Measurements from ENCODE around the gene ANP32B. TPM values are rescaled to one million over a fixed set of nuclear protein-coding genes. Genes with fewer than 3 reads are reported as not detected.
"Not testable (repeated sequence)": the region's sequence is repeated elsewhere in the genome, so short reads cannot be mapped to it uniquely, and the experiment has no call there.

Gene ANP32B
- total RNA-seq, 1 donor from 2014 or later = 7.1 TPM

DNA sequence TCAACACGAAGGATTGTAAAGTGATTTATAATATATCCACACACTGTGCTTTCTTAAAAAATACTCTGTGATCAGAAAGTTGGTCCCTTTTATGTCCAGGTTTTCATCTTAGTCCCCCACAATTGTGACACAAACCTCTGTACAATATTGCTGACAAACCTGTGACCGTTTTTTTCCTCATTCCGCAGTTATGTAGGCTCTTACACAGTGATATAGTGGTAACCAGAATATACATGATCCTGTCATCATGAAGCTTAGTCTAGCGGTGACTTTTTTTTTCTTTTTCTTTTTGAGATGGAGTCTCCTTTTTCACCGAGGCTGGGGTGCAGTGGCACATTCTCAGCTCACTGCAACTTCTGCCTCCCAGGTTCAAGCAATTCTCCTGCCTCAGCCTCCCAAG, 8.7 kb downstream of the ANP32B start:
- DNase-seq (ENCODE audit: low read depth) = no peak

DNA sequence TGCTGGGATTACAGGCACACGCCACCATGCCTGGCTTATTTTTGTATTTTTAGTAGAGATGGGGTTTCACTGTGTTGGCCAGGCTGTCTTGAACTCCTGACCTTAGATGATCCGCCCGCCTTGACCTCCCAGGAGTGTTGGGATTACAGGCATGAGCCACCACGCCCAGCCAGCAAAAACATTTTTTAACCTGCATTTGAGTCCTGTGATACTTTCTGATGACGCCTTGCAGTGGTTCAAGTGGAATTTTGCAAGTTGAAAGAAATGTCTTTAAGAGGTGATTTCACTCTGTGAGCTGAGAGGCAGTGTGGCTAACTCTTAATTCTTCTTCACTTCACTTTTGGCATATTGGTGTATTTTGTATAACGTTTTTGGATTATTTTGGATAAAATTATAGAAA, 9.1 kb downstream of the ANP32B start:
- DNase-seq (ENCODE audit: low read depth) = no peak

DNA sequence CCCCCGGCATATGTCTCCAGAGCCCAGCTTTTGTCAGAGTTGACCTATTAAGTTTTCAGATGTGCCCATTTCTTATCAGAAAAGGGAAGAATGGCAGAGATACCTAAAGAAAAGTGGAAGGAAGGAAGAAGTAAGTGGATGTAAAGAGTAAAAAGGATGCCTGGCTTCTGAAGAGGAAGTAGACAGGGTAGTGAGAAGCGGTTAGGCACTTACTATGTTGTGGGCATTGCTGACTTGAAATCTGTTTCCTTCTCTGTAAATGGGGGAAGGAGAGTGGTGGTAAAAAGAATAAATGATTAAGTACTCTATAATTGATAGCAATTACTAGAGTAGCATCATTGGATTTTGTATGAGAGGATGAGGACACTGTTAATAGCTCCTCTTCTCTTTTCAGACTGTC, 9.9 kb downstream of the ANP32B start:
- no peak for DNase-seq (ENCODE audit: low read depth)

DNA sequence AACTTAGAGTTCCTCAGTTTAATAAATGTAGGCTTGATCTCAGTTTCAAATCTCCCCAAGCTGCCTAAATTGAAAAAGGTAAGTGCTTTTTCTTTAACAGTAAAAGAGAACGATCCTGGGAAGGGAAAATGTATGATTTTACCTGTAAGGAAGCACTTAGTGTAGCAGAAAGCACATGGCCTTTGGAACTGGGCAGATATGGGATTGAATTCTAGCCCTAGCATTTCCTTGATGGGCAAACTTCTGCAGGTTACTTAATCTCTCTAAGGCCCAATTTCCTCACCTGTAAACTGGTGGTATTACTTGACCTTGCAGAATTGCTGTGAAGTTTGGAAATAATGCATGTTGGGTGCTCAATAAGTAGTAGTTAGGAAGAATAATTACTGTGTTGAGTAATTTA, 11.6 kb downstream of the ANP32B start:
- no peak for DNase-seq (ENCODE audit: low read depth)

DNA sequence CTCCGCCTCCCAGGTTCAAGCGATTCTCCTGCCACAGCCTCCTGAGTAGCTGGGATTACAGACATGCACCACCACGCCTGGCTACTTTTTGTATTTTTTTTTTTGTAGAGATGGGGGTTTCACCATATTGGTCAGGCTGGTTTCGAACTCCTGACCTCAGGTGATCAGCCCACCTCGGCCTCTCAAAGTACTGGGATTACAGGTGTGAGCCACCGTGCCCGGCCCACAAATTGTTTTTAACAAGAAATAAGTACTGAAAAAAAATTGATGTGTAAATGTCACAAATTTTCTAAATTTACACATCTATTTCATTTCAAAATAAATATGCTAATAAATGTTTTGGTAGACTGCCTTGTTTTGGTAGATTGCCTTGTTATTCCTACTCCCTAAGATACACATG, 13.5 kb downstream of the ANP32B start:
- DNase-seq (ENCODE audit: low read depth) = not testable (repeated sequence)

DNA sequence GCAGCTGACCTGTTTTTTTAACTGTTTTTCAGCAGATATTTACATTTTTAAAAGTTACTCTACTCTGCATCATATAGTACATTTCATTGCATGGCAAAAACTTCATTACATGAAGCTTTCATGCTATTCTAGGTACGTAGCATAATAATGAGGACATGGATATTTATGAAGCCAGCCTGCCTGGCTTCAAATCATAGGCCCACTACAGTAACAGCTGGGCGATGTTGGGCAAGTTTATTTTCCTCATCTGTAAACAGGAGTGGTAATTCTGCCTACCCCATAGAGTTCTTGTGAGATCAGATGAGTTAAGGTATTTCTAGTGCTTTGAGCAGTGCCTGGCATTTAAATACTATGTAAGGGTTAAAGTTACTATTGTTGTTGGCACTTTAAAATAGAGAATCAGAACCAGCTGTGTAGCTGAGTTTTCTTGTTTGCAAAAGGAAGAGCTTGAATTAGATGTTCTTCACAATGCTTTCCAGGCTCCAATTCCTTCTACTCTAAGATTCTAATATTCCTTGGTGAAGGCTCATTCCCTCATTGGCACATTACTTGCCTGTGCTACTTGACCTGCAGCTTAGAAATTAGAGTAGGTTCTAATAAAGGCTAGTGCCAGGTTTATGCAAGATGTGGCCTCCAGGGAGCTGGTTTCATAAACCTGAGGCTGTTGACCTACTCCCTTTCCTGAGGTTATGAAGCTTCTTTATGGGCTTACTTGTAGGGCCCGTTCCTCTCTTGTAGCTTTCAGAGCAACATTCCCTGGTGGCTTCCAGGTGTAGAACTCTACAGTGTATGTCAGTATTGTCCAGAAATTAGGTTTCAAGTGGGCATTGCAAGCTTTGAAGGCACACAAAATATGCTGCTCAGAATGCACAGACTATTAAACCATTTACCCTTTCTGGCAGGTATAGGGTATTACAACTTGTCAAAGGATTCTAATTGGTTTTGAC, 14.5 kb downstream of the ANP32B start:
- DNase-seq (ENCODE audit: low read depth) = no peak

DNA sequence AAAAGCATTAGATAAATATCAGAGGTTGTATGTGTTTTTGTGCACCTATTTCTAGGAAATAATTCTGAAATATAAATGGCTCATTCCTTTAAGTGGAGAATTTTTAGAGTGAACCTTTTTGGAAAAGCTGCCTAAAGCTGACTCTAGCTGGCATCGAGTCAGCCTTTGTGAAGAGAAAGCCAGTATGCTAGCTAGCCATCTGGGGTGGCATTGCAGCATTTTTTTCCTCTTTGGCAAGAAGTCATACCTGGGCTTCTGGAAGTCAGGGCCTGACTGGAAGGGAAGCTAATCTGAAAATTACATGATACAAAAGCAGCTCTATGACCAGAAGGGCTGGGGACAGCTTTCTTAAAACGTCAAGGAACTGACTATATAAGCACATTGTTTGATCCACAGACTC, 19.7 kb downstream of the ANP32B start:
- no peak for DNase-seq (ENCODE audit: low read depth)

DNA sequence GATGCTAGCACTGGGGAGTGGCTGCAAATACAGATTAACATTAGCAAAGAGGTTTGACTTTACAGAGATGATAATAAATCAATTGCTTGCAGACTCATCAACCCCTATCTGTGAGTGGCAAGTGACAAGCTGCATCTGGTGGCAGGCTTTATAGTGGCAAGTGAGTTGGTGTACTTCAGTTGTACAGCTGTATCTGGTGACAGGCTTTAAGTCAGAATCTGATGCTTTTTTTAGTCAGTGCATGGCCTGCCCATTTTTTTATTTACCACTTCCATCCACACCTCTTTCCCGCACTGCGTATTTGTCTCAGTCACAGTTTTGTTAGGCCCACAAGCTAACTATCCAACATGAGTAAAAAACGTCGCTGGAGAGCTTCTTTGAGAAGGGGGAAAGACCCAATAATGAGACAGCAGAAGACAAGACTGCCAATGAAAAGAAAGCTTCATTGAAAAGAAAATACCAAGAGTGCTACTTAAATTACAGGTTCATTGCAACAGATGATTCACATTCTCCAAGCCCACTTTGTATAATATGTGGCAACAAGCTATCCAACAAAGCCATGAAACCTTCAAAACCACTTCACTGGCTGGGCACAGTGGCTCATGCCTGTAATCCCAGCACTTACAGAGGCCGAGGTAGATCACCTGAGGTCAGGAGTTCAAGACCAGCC, 23.1 kb downstream of the ANP32B start:
- no peak for DNase-seq (ENCODE audit: low read depth)

DNA sequence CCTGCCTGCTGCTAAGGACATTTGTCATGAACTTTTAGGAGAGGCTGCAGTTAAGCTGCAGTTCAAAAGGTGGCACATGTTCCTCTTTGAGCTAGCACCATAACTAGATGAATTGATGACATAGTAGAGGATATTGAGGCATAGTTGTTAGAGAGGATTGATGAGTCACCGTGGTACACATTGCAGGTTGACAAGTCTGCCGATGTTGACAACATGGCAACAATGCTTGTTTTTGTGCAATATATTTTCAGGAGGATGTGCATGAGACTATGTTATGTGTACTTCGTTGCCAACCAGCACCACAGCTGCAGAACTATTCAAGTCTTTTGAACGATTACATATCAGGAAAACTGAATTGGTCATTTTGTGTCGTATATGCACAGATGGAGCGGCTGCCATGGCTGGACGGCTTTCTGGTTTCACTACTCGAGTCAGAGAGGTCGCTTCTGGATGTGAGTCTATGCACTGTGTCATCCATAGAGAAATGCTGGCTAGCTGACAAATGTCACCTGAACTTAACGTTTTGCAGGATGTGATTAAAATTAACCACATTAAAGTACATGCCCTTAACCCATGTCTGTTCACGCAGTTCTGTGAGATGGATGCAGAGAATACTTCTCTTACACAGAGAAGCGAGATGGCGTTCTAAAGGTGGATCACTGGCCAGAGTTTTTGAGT, 24.2 kb downstream of the ANP32B start:
- no peak for DNase-seq (ENCODE audit: low read depth)

DNA sequence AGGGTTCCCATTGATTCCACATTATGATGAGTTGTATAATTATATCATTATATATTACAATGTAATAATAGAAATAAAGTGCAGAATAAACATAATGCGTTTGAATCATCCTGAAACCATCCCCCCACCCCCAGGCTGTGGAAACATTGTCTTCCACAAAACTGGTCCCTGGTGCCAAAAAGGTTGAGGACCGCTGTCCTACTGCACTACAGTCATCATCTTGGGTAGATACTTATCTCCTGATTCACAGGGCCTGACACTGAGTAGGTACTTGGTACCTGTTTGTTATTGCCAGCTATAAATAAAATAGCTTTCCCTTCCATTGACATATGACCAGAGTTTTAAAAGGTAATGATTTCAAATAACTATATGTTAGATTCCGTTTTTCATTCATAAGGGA, 25.6 kb downstream of the ANP32B start:
- no peak for DNase-seq (ENCODE audit: low read depth)

DNA sequence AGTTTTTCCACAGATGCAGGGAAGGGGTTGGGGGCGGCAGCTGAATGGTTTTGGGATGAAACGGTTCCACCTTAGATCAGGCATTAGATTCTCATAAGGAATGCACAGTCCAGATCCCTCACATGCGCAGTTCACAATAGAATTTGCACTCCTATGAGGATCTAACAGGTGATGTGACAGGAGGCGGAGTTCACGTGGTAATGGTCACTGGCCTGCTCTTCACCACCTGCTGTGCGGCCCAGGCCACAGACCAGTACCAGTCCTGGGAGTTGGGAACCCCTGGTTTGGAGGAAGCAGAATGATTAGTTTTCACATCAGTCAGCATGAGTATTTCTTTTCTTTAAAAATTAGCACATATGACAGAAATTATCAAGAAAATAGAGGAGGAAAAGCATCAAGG, 26.3 kb downstream of the ANP32B start:
- peak; percentile 37 for DNase-seq (ENCODE audit: low read depth)

DNA sequence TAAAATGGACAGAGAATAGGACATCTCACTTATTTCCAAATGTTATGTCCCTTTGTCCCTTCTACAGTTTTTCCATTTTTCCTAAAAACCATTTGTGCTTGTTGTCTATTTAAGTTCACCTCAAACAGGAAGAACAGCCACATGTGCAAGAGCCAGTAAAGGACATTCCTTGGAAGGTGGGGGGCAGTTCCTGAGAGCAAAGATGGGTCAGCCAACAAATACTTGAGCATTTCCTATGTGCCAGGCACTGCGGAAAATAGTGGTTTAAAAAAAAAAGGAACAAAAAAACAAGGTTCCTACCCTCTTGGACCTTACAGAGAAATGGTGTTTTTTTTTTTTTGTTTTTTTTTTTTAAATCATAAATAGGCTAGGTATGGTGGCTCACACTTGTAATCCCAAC, 26.8 kb downstream of the ANP32B start:
- DNase-seq (ENCODE audit: low read depth) = no peak

DNA sequence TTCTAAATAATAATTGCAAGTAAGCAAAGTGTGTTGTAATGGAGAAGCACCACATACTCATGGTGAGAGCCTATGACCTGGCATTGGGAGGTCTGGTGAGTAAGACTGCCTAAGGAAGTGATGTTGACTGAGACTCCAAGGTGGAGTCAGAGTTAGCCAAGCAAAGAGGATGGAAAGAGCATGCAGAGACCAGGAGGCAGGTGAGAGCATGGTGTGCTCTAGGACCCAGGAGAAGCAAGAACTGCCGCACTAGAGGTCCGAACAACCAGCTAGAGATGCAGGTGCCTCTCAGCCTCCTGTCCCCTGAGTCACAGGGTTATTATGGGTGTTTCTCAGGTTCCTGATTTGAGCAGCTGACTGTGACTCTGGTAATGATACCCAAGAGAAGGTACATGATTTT, 27.3 kb downstream of the ANP32B start:
- peak; percentile 29 for DNase-seq (ENCODE audit: low read depth)

DNA sequence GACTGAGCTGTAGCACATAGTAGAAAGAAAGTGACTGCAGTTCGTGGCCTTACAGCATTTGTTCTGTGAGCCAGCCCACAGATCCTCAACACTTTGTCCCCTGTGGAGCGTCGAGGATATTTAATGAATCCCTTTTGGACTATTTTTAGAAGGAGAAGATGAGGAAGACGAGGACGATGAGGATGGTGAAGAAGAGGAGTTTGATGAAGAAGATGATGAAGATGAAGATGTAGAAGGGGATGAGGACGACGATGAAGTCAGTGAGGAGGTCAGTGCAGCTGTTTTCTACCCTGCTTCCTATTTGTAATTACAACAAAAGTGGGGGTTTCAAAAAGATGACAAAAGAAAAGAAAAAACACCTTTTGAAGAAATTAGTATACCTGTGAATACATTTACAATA, 28.0 kb downstream of the ANP32B start:
- DNase-seq (ENCODE audit: low read depth) = no peak

DNA sequence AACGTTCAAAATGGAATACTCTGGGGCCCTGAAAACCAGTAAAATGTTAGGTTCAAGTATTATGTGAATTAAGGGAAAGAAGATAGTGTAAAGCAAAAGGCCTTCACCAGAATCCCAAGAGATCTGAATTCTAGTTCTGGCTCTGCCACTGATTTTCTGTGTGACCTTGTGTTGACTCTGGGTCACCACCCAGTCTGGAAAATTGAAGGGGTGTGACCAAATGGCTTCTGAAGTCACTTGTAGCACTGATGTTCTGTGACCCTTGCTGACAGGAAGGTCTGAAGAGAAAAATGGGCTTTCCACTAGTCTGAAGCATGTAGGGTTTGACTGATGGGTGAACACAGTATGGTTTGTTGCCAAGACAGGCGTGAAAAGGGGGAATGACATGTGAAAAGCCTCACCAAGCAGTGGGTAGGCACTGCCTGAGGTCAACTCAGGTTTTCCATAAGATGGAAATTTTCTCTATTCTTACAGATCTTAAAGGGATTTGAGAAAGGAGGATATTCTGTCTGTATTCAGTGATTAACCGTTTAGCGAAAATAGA, 33.1 kb downstream of the ANP32B start:
- no peak for DNase-seq (ENCODE audit: low read depth)

DNA sequence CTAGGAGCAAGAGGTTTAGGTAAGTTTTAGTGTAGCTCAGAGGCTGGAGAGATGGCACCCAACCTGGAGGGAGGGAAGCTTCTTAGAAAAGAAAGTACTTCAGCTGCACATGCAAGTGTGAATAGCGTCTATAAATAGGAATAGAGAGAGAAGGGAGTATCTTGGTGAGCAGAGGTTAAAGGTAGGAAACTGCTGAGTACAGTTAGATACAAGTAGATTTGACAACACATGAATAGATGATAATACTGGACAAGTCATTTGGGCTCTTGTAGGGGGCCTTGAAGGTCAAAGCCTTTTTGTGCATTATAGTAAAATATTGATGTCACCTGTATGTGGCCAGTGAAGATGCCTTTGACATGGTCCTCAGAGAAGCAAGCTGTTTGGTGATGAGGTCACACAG, 34.2 kb downstream of the ANP32B start:
- DNase-seq (ENCODE audit: low read depth) = no peak

DNA sequence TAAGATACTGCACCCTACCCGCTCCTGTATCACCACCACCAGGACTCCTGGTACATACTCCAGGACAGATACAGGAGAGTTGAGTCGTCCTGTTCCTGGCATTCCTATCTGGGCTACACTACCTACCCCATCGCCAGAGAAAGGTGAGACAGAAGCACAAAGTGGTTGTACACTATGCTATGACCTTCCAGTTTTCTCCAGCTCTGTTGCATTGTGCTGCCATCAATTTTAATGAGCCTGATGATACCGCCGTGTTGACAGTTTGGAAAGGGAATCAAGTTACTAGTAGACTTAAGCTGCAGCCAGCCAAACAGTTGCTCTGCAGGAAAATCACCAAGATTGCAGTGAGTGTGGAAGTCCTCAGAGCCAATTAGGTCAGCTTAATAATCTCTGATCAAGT, 35.2 kb downstream of the ANP32B start:
- DNase-seq (ENCODE audit: low read depth) = no peak

DNA sequence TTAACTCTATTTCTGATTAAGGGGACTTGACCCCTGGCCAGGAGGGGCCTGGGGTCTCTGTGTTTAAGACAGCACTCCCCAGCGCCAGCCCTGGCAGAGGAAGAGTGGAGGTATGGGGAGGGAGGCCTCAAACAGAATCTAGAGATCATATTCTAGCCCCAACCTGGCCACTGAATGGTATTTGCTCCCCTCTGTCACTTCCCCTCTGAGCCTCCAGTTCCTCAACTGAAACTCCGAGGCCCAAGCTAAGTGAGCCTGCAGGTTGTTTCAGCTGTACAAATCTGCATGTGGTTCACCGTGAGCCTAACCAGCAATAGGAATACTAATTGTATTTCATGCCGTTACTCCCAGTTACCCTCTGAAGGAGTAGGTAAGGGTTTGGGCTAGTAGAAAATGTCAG, 36.0 kb downstream of the ANP32B start:
- DNase-seq (ENCODE audit: low read depth) = no peak

DNA sequence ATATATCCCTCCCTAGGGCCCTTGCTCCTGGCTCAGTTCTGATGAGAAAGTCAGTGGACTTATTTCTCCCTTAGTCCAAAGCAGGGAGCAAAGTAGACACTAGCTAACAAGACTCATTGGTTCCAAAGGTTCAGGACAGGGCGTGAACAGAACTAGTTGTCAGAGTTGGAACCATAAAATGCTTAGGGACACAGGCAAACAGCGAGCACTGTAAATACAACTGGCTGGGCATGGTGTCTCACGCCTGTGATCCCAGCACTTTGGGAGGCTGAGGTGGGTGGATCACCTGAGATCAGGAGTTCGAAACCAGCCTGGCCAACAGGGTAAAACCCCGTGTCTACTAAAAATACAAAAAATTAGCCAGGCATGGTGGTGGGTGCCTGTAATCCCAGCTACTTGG, 36.7 kb downstream of the ANP32B start:
- not testable (repeated sequence) for DNase-seq (ENCODE audit: low read depth)

DNA sequence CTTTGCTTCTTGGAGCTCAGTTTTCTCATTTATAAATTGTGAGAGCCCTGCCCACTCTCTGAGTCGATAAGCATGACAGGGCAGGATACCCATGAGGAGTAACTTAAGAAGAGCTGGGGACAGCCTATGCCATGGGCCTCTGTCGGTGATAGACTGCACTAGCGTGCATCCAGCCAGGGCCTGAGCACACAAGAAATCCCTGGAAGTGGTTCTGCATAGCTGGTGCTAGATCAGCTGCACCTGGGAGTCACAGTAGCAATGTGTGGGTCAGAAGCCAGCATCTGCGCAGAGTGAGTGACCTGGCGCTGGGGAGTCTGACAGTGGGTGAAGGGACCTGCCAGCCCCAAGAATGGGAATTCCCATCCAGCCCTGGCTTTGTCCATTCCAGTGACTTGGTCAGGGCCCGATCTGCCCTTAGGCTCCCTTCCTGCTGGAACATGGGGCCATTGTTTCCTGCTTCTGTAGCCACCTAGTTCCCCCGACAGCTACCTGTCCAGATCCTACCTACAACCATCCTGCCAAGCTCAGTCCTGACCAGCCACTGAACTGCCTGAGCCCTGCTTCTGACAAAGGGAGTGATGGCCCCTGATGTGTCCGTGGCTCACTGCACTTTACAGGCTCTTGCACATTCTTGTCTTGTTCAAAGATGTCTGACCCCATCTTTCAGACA, 37.5 kb downstream of the ANP32B start:
- DNase-seq (ENCODE audit: low read depth) = no peak

DNA sequence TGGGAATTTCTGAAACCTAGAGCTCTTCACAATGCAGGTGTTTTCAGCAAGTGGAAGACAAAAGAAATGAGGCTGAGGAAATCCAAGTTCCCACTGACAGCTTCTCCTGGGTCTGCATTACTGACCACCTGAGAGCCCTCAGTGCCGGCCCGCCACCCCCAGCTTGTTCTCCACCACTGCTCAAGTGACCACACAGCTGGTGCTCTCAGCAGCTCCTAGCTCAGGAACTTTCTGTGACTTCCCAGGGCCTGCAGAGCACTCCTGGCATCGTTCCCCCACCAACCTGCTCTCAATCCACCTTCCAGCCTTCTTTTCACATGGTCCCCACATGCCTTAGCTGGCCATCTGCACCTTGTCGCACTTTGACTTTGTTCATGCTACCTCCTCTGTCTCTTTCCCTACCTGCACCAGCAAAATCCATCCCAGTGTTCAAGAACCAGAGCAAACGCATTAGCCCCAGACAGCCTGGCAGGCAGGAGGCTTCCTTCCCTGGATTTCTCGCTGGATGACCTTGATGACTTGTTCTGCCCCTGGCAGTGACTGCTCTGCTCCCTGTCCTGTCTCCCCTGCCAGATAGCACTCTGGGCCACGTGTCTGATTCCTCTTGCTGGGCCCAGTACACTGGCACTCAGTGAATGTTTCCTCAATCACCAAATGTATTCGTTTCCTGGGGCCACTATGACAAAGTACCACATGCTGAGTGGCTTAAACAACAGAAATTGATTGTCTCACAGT, 38.3 kb downstream of the ANP32B start:
- DNase-seq (ENCODE audit: low read depth) = no peak
